Lower leg skin (tissue), 3 donors: ENCODE measurements around the gene RIPK4.

ENCODE experiments used
- POLR2A ChIP-seq, 2 donors: fragments of 450-650 bp; IDR thresholded peaks; one replicate each; pipeline ENCODE4 v1.6.1; 2016 to 2017; ENCODE audit warnings: antibody characterized with exemption in 2 of 2, mild to moderate bottlenecking in 1 of 2, moderate library complexity in 1 of 2
- TF ChIP-seq, protein P1 (sequence below), 3 donors: fragments of 450-650 bp; IDR thresholded peaks; one replicate each; pipeline ENCODE4 v1.5.1; 2016; ENCODE audit warnings: antibody characterized with exemption in 3 of 3, mild to moderate bottlenecking in 3 of 3, moderate library complexity in 2 of 3

DNA sequence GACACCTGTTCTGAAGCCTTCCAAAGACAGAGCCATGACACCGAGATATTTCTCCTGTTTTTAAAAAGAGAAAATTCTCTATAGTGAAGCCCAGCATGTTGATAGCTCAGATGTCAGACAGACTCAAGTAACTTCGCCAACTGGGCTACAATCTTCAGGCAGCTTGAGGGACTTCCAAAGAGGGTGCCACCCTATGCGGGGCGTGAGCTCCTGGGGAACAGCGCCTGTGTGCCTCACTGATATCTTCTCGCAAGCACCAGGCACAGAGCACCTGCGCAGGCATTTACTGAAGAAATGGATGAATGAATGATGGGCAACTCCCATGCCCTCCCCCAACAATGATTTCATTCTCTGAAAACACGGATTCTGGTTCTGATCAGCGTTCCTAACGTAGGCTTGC lies 17.6 kb downstream of the RIPK4 start:
- TF ChIP-seq, protein P1, sequence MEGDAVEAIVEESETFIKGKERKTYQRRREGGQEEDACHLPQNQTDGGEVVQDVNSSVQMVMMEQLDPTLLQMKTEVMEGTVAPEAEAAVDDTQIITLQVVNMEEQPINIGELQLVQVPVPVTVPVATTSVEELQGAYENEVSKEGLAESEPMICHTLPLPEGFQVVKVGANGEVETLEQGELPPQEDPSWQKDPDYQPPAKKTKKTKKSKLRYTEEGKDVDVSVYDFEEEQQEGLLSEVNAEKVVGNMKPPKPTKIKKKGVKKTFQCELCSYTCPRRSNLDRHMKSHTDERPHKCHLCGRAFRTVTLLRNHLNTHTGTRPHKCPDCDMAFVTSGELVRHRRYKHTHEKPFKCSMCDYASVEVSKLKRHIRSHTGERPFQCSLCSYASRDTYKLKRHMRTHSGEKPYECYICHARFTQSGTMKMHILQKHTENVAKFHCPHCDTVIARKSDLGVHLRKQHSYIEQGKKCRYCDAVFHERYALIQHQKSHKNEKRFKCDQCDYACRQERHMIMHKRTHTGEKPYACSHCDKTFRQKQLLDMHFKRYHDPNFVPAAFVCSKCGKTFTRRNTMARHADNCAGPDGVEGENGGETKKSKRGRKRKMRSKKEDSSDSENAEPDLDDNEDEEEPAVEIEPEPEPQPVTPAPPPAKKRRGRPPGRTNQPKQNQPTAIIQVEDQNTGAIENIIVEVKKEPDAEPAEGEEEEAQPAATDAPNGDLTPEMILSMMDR (IDR thresholded peaks at IDR 0.05), result no peak
- TF ChIP-seq POLR2A (IDR thresholded peaks at IDR 0.05), result no peak
